ENCODE data around the gene PCGF5. TPM values are rescaled to one million over a fixed set of nuclear protein-coding genes. Genes with fewer than 3 reads are reported as not detected.
A peak's percentile ranks its signal among the peaks of the same experiment; 100 is the strongest.

PCGF5 gene
- total and polyA plus RNA-seq, 10 of the 15 experiments (the other 5 are each of a cell fraction or from before 2014, with no cell fraction given) = 33.2 to 79.7 (median 50.7) TPM

DNA sequence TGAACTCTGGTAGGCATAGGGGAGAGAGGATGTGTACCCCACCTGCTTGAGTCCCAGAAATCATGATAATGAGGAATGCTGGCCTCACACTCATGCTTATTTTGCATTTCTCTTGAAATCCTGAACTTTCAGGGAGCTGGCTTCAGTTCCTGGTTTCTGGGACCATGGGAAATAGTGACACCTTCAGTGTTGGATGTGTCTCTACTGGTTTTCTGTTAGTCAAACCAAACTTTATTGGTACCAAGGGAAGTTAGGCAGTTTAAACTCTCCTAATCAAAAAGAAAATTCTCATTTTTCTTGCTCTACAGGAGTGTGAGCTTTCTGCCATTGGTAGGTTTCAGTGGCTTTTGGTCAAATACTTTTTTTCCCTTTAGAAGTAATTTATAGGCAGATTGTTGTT, 11.8 kb upstream of the PCGF5 start:
- Histone ChIP-seq H4K20me1 (ENCODE audit: control insufficient read depth, insufficient read depth) (no peaks in the 10 kb centered on the region), H3K79me2 (ENCODE audit: control insufficient read depth, insufficient read depth, low read length) (peaks cover 43% of the 10 kb centered on the region), H3K27ac (ENCODE audit: control insufficient read depth, insufficient read depth) (no peak overlapping the region), H3K9ac (ENCODE audit: control insufficient read depth, insufficient read depth, low read length) (no peak overlapping the region), H2AFZ (ENCODE audit: control insufficient read depth, low read depth, low read length) (no peak overlapping the region), H3K4me2 (ENCODE audit: control insufficient read depth, insufficient read depth) (no peak overlapping the region), H3K4me1 (ENCODE audit: control insufficient read depth, insufficient read depth, low read length) (peaks cover 50% of the 10 kb centered on the region), H3K4me3 (no peak overlapping the region), H3K9me3 (replicated peaks; ENCODE audit: control insufficient read depth, insufficient read depth, low read length) (no peaks in the 10 kb centered on the region), H3K27me3 (replicated peaks in 1 of 2; ENCODE audit: control insufficient read depth in 2 of 2, insufficient read depth in 2 of 2, low read length in 1 of 2) (no peaks in the 10 kb centered on the region), H3K36me3 (ENCODE audit: control insufficient read depth in 2 of 2, insufficient read depth in 2 of 2, low read length in 1 of 2) (no peaks in the 10 kb centered on the region)
- BruUV-seq (replicated peaks) = no TSS peak
- ChIA-PET POLR2A (interaction anchor here (0.7 kb wide), 1 partner anchor 14 kb away, joined by 3 read pairs; no protein-coding TSS in a partner anchor), RAD21 (ENCODE audit: unreplicated experiment) (interaction anchor here (0.6 to 1.0 kb wide), 2 partner anchors 8 to 21 kb away, joined by 3 to 4 read pairs; no protein-coding TSS in a partner anchor), CTCF (interaction anchor here (1.2 kb wide), 1 partner anchor 201 kb away, joined by 4 read pairs; no protein-coding TSS in a partner anchor), SMC1A (ENCODE audit: uncharacterized antibody, unreplicated experiment) (interaction anchor here (0.6 to 1.6 kb wide), 3 partner anchors 21 to 42 kb away, joined by 3 read pairs; no protein-coding TSS in a partner anchor)
- in situ Hi-C loops (cut with MboI) (no loop called here), intact Hi-C loops (cut with micrococcal nuclease; ENCODE audit: unreplicated experiment) (no loop called here)
- TF ChIP-seq, protein P1, sequence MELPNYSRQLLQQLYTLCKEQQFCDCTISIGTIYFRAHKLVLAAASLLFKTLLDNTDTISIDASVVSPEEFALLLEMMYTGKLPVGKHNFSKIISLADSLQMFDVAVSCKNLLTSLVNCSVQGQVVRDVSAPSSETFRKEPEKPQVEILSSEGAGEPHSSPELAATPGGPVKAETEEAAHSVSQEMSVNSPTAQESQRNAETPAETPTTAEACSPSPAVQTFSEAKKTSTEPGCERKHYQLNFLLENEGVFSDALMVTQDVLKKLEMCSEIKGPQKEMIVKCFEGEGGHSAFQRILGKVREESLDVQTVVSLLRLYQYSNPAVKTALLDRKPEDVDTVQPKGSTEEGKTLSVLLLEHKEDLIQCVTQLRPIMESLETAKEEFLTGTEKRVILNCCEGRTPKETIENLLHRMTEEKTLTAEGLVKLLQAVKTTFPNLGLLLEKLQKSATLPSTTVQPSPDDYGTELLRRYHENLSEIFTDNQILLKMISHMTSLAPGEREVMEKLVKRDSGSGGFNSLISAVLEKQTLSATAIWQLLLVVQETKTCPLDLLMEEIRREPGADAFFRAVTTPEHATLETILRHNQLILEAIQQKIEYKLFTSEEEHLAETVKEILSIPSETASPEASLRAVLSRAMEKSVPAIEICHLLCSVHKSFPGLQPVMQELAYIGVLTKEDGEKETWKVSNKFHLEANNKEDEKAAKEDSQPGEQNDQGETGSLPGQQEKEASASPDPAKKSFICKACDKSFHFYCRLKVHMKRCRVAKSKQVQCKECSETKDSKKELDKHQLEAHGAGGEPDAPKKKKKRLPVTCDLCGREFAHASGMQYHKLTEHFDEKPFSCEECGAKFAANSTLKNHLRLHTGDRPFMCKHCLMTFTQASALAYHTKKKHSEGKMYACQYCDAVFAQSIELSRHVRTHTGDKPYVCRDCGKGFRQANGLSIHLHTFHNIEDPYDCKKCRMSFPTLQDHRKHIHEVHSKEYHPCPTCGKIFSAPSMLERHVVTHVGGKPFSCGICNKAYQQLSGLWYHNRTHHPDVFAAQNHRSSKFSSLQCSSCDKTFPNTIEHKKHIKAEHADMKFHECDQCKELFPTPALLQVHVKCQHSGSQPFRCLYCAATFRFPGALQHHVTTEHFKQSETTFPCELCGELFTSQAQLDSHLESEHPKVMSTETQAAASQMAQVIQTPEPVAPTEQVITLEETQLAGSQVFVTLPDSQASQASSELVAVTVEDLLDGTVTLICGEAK (IDR thresholded peaks at IDR 0.05; ENCODE audit: borderline replicate concordance) = peak; percentile 91
- TF ChIP-seq, protein P2, sequence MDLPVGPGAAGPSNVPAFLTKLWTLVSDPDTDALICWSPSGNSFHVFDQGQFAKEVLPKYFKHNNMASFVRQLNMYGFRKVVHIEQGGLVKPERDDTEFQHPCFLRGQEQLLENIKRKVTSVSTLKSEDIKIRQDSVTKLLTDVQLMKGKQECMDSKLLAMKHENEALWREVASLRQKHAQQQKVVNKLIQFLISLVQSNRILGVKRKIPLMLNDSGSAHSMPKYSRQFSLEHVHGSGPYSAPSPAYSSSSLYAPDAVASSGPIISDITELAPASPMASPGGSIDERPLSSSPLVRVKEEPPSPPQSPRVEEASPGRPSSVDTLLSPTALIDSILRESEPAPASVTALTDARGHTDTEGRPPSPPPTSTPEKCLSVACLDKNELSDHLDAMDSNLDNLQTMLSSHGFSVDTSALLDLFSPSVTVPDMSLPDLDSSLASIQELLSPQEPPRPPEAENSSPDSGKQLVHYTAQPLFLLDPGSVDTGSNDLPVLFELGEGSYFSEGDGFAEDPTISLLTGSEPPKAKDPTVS (IDR thresholded peaks at IDR 0.05; ENCODE audit: low read depth, low read length) = no peak
- TF ChIP-seq, protein P3, sequence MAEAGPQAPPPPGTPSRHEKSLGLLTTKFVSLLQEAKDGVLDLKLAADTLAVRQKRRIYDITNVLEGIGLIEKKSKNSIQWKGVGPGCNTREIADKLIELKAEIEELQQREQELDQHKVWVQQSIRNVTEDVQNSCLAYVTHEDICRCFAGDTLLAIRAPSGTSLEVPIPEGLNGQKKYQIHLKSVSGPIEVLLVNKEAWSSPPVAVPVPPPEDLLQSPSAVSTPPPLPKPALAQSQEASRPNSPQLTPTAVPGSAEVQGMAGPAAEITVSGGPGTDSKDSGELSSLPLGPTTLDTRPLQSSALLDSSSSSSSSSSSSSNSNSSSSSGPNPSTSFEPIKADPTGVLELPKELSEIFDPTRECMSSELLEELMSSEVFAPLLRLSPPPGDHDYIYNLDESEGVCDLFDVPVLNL (IDR thresholded peaks at IDR 0.05; ENCODE audit: low read depth, low read length) = no peak
- no peak for TF ChIP-seq ETV6 (conservative IDR thresholded peaks at IDR 0.05 in 1 of 2, IDR thresholded peaks at IDR 0.05 in 1 of 2; ENCODE audit: borderline replicate concordance in 1 of 2, low read depth in 1 of 2)
- TF ChIP-seq RUNX3 (IDR thresholded peaks at IDR 0.05; ENCODE audit: low read length) = no peak
- no peak for DNase-seq (ENCODE audit: low read depth, low spot score)
- FAIRE-seq = no peak
- no peak for ATAC-seq

All from GM12878 (cell line).